Measurements from ENCODE around the gene VPS4A.

VPS4A gene

GRCh38 chr16:69320740-69321073 is 9.6 kb downstream of the VPS4A start:
- H3K4me3 ChIP-seq (ENCODE audit: low read length) = no peak overlapping the region
- DNase-seq (ENCODE audit: low read depth) = no peak
- no peak for TF ChIP-seq CTCF (conservative IDR thresholded peaks at IDR 0.05; ENCODE audit: low read length)

GRCh38 chr16:69321080-69321479 is 9.9 kb downstream of the VPS4A start:
- TF ChIP-seq CTCF (conservative IDR thresholded peaks at IDR 0.05; ENCODE audit: low read length) = no peak
- H3K4me3 ChIP-seq (ENCODE audit: low read length) = no peak overlapping the region
- DNase-seq (ENCODE audit: low read depth) = no peak

GRCh38 chr16:69322343-69322742 is 11.2 kb downstream of the VPS4A start:
- H3K4me3 ChIP-seq (ENCODE audit: low read length) = no peak overlapping the region
- no peak for TF ChIP-seq CTCF (conservative IDR thresholded peaks at IDR 0.05; ENCODE audit: low read length)
- no peak for DNase-seq (ENCODE audit: low read depth)

- TF ChIP-seq CTCF (conservative IDR thresholded peaks at IDR 0.05; ENCODE audit: low read length) = no peak
- DNase-seq (ENCODE audit: low read depth) = no peak
- H3K4me3 ChIP-seq (ENCODE audit: low read length) = no peak overlapping the region
Observed at GRCh38 chr16:69323415-69323814, 12.3 kb downstream of the VPS4A start.

GRCh38 chr16:69324013-69324531 is 12.9 kb downstream of the VPS4A start:
- H3K4me3 ChIP-seq (ENCODE audit: low read length) = no peak overlapping the region
- TF ChIP-seq CTCF (conservative IDR thresholded peaks at IDR 0.05; ENCODE audit: low read length) = no peak
- DNase-seq (ENCODE audit: low read depth) = no peak

- no peak overlapping the region for H3K4me3 ChIP-seq (ENCODE audit: low read length)
- TF ChIP-seq CTCF (conservative IDR thresholded peaks at IDR 0.05; ENCODE audit: low read length) = no peak
- no peak for DNase-seq (ENCODE audit: low read depth)
Observed at GRCh38 chr16:69324585-69325253, 13.6 kb downstream of the VPS4A start.

GRCh38 chr16:69325784-69326171 is 14.6 kb downstream of the VPS4A start:
- no peak for TF ChIP-seq CTCF (conservative IDR thresholded peaks at IDR 0.05; ENCODE audit: low read length)
- DNase-seq (ENCODE audit: low read depth) = no peak
- H3K4me3 ChIP-seq (ENCODE audit: low read length) = no peak overlapping the region
